Measurements from ENCODE around the gene SLC25A45. TPM values are rescaled to one million over a fixed set of nuclear protein-coding genes. Genes with fewer than 3 reads are reported as not detected.

The SLC25A45 gene
- total RNA-seq, 2 experiments from 2014 or later, result 40.0 to 40.8 TPM

DNA sequence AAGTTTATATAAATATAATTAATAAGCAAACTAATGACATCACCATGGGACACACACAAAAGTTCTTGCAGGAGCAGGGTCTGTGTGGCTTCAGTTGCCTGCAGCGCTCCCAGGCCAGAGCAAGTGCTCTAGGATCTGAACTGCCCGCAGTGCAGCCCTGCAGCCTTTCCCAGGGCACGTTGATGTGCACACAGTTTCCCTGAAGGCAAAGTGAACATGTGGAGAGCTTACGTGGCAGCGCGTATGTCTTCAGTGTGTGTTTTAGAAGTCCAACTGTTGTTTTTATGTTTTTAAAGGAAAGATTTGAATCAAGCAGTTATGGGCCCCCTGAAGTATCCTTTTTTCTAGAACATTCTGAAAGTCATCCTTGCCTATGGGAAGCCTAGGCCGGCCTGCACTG, 29.1 kb downstream of the SLC25A45 start:
- intact Hi-C loops (cut with DNase I, micrococcal nuclease), result no loop called here
- H3K4me1 Mint-ChIP-seq (ENCODE audit: low read depth), result peaks cover 18% of the 10 kb centered on the region
- no peaks in the 10 kb centered on the region for H3K27me3 ChIP-seq (ENCODE audit: control insufficient read depth in 1 of 2, insufficient read depth in 2 of 2, low read length in 2 of 2)
- H3K4me3 Mint-ChIP-seq, result peak overlapping the region; percentile 85
- DNase-seq, result no peak
- H3K4me1 ChIP-seq (ENCODE audit: insufficient read depth, low read length), result peaks cover 20% of the 10 kb centered on the region
- TF ChIP-seq, protein P1, sequence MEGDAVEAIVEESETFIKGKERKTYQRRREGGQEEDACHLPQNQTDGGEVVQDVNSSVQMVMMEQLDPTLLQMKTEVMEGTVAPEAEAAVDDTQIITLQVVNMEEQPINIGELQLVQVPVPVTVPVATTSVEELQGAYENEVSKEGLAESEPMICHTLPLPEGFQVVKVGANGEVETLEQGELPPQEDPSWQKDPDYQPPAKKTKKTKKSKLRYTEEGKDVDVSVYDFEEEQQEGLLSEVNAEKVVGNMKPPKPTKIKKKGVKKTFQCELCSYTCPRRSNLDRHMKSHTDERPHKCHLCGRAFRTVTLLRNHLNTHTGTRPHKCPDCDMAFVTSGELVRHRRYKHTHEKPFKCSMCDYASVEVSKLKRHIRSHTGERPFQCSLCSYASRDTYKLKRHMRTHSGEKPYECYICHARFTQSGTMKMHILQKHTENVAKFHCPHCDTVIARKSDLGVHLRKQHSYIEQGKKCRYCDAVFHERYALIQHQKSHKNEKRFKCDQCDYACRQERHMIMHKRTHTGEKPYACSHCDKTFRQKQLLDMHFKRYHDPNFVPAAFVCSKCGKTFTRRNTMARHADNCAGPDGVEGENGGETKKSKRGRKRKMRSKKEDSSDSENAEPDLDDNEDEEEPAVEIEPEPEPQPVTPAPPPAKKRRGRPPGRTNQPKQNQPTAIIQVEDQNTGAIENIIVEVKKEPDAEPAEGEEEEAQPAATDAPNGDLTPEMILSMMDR (IDR thresholded peaks at IDR 0.05), result no peak
- peaks cover 50% of the 10 kb centered on the region for H3K36me3 Mint-ChIP-seq (ENCODE audit: low read depth)
- H3K9me3 ChIP-seq (ENCODE audit: control insufficient read depth in 1 of 2, insufficient read depth in 1 of 2, low read length in 2 of 2), result no peaks in the 10 kb centered on the region
- peak overlapping the region in 1 of 2 donors; percentile 26 for H3K27ac ChIP-seq (ENCODE audit: low read depth in 1 of 2, low read length in 2 of 2)
- POLR2A ChIA-PET, result interaction anchor here (0.9 to 2.6 kb wide), 3 partner anchors 9 to 78 kb away, joined by 3 to 13 read pairs (median 3); partner anchors contain the start of gene DPF2
- CTCF ChIA-PET, result interaction anchor here (0.9 to 1.3 kb wide), 3 partner anchors 13 to 37 kb away, joined by 3 to 6 read pairs (median 5); no protein-coding TSS in a partner anchor
- peak overlapping the region; percentile 64 for H3K27ac Mint-ChIP-seq
- peaks cover 42% of the 10 kb centered on the region for H3K36me3 ChIP-seq (ENCODE audit: insufficient read depth, low read length)
- H3K4me3 ChIP-seq (ENCODE audit: low read length), result no peak overlapping the region
- no peaks in the 10 kb centered on the region for H3K9me3 Mint-ChIP-seq
- ATAC-seq (ENCODE audit: poor library complexity), result no peak
- H3K27me3 Mint-ChIP-seq, result no peaks in the 10 kb centered on the region

DNA sequence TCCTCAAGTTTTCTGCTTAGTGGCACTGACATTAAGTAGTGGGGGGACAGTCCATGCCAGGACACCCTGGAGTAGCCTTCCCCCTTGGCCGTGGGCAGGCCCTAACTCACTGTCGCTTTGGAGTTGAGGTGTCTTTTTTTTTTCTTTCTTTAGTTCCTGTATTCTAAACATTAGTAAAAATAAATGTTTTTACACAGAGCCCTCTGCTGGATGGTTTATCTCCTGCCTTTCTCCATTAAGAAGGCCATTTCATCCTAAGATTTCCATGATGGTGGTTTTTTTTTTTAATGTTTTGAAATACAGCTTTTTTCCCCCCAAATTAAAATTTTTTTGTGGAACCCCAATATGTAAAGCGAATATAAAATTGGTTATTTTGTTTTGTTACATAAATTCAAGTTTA, 29.7 kb downstream of the SLC25A45 start:
- peaks cover 48% of the 10 kb centered on the region for H3K36me3 ChIP-seq (ENCODE audit: insufficient read depth, low read length)
- no peaks in the 10 kb centered on the region for H3K9me3 ChIP-seq (ENCODE audit: control insufficient read depth in 1 of 2, insufficient read depth in 1 of 2, low read length in 2 of 2)
- H3K4me3 Mint-ChIP-seq, result peak overlapping the region; percentile 85
- intact Hi-C loops (cut with DNase I, micrococcal nuclease), result no loop called here
- H3K27me3 Mint-ChIP-seq, result no peaks in the 10 kb centered on the region
- TF ChIP-seq, protein P1 (IDR thresholded peaks at IDR 0.05), result no peak
- ATAC-seq (ENCODE audit: poor library complexity) (no peak), DNase-seq (no peak)
- H3K4me3 ChIP-seq (ENCODE audit: low read length), result no peak overlapping the region
- H3K4me1 Mint-ChIP-seq (ENCODE audit: low read depth), result peaks cover 18% of the 10 kb centered on the region
- ChIA-PET CTCF (interaction anchor here (0.9 to 1.4 kb wide), 4 partner anchors 14 to 37 kb away, joined by 3 to 6 read pairs (median 4); no protein-coding TSS in a partner anchor), POLR2A (interaction anchor here (1.1 to 2.6 kb wide), 2 partner anchors 19 to 21 kb away, joined by 3 to 13 read pairs; partner anchors contain the start of gene DPF2)
- H3K27ac Mint-ChIP-seq, result peak overlapping the region; percentile 31
- H3K27ac ChIP-seq (ENCODE audit: low read depth in 1 of 2, low read length in 2 of 2), result no peak overlapping the region
- H3K36me3 Mint-ChIP-seq (ENCODE audit: low read depth), result peaks cover 56% of the 10 kb centered on the region
- no peaks in the 10 kb centered on the region for H3K27me3 ChIP-seq (ENCODE audit: control insufficient read depth in 1 of 2, insufficient read depth in 2 of 2, low read length in 2 of 2)
- H3K4me1 ChIP-seq (ENCODE audit: insufficient read depth, low read length), result peaks cover 20% of the 10 kb centered on the region
- H3K9me3 Mint-ChIP-seq, result no peaks in the 10 kb centered on the region

DNA sequence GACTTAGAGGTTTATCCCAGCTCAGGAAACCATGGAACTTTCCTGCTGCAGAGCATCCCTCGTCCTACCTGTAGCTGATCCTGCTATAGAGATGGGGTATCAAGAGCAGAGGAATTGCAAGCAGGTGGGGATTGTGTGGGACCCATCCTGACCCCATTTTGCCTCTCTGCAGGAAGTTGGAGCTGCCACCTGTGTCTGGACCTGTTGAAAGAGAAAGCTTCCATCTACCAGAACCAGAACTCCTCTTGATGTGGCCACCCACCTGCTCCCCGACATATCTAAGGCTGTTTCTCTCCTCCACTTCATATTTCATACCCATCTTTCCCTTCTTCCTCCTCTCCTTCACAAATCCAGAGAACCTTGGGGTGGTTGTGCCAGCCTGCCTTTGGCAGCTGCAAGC, 30.9 kb downstream of the SLC25A45 start:
- peak overlapping the region; percentile 11 for H3K27ac Mint-ChIP-seq
- intact Hi-C loops (cut with DNase I, micrococcal nuclease), result no loop called here
- H3K4me3 Mint-ChIP-seq, result no peak overlapping the region
- Histone ChIP-seq H3K27me3 (ENCODE audit: control insufficient read depth in 1 of 2, insufficient read depth in 2 of 2, low read length in 2 of 2) (no peaks in the 10 kb centered on the region), H3K4me1 (ENCODE audit: insufficient read depth, low read length) (peaks cover 20% of the 10 kb centered on the region), H3K36me3 (ENCODE audit: insufficient read depth, low read length) (peaks cover 59% of the 10 kb centered on the region), H3K9me3 (ENCODE audit: control insufficient read depth in 1 of 2, insufficient read depth in 1 of 2, low read length in 2 of 2) (no peaks in the 10 kb centered on the region), H3K4me3 (ENCODE audit: low read length) (no peak overlapping the region), H3K27ac (ENCODE audit: low read depth in 1 of 2, low read length in 2 of 2) (no peak overlapping the region)
- H3K4me1 Mint-ChIP-seq (ENCODE audit: low read depth), result peaks cover 18% of the 10 kb centered on the region
- no peaks in the 10 kb centered on the region for H3K27me3 Mint-ChIP-seq
- ChIA-PET POLR2A (interaction anchor here (0.8 to 2.0 kb wide), 3 partner anchors 19 to 222 kb away, joined by 3 to 10 read pairs (median 3); no protein-coding TSS in a partner anchor), CTCF (interaction anchor here (0.6 to 2.2 kb wide), 4 partner anchors 22 to 188 kb away, joined by 3 to 10 read pairs (median 4); no protein-coding TSS in a partner anchor)
- DNase-seq, result no peak
- H3K36me3 Mint-ChIP-seq (ENCODE audit: low read depth), result peaks cover 62% of the 10 kb centered on the region
- TF ChIP-seq, protein P1 (IDR thresholded peaks at IDR 0.05), result no peak
- no peak for ATAC-seq (ENCODE audit: poor library complexity)
- no peaks in the 10 kb centered on the region for H3K9me3 Mint-ChIP-seq

Data from CD4-positive, alpha-beta T cell (primary cell).